SK-N-SH treated with all-trans-retinoic acid at 6 μM for 48 hours (cell line): Measurements from ENCODE around the gene PCSK5.

Source experiments
- ARNTL ChIP-seq: fragments of 450-650 bp; formaldehyde crosslinking; IDR thresholded peaks from 2 replicates; pipeline ENCODE4 v1.5.0; 2020; ENCODE audit warnings: low read depth, mild to moderate bottlenecking, moderate library complexity, borderline replicate concordance
- BACH2 ChIP-seq: fragments of 250-450 bp; sonication (Bioruptor Pico); IDR thresholded peaks from 2 replicates; pipeline ENCODE4 v1.9.0; 2021; ENCODE audit warnings: mild to moderate bottlenecking, borderline replicate concordance
- CSDC2 ChIP-seq: fragments of 250-450 bp; sonication (Bioruptor Pico); IDR thresholded peaks from 2 replicates; pipeline ENCODE4 v1.5.0; 2020; ENCODE audit warnings: mild to moderate bottlenecking, moderate library complexity
- ESRRG ChIP-seq: fragments of 250-450 bp; sonication (Bioruptor Pico); IDR thresholded peaks from 2 replicates; pipeline ENCODE4 v1.6.1; 2021; ENCODE audit warnings: mild to moderate bottlenecking
- OSR1 ChIP-seq: fragments of 250-450 bp; sonication (Bioruptor Pico); IDR thresholded peaks from 2 replicates; pipeline ENCODE4 v1.8.0; 2022; ENCODE audit warnings: moderate library complexity, mild to moderate bottlenecking, inconsistent platforms
- PPARA ChIP-seq: fragments of 250-450 bp; sonication (Bioruptor Pico); IDR thresholded peaks from 2 replicates; pipeline ENCODE4 v1.5.0; 2020; ENCODE audit warnings: mild to moderate bottlenecking, borderline replicate concordance
- TCF4 ChIP-seq: fragments of 250-450 bp; sonication (Bioruptor Pico); IDR thresholded peaks from 2 replicates; pipeline ENCODE4 v1.8.0; 2021; ENCODE audit warnings: mild to moderate bottlenecking, moderate library complexity, borderline replicate concordance
- TOX ChIP-seq: fragments of 250-450 bp; sonication (Bioruptor Pico); IDR thresholded peaks from 2 replicates; pipeline ENCODE4 v1.8.0; 2021; ENCODE audit warnings: mild to moderate bottlenecking, moderate library complexity, borderline replicate concordance
- ZFP3 ChIP-seq: fragments of 250-450 bp; sonication (Bioruptor Pico); IDR thresholded peaks from 2 replicates; pipeline ENCODE4 v1.5.0; 2020; ENCODE audit warnings: mild to moderate bottlenecking, moderate library complexity
- ZFP30 ChIP-seq: fragments of 450-650 bp; formaldehyde crosslinking; IDR thresholded peaks from 2 replicates; pipeline ENCODE4 v1.5.0; 2022; ENCODE audit warnings: mild to moderate bottlenecking, moderate library complexity
- ZNF70 ChIP-seq: fragments of 450-650 bp; formaldehyde crosslinking; IDR thresholded peaks from 2 replicates; pipeline ENCODE4 v1.5.0; 2020; ENCODE audit warnings: mild to moderate bottlenecking, moderate library complexity
- TF ChIP-seq, protein P1 (sequence below): fragments of 250-450 bp; sonication (Bioruptor Pico); IDR thresholded peaks from 2 replicates; pipeline ENCODE4 v1.5.1; 2020; ENCODE audit warnings: low read depth, mild to moderate bottlenecking, moderate library complexity
- TF ChIP-seq, protein P2 (sequence below): fragments of 250-450 bp; sonication (Bioruptor Pico); IDR thresholded peaks from 2 replicates; pipeline ENCODE4 v1.8.0; 2021; ENCODE audit warnings: low read depth, mild to moderate bottlenecking, moderate library complexity, borderline replicate concordance

DNA sequence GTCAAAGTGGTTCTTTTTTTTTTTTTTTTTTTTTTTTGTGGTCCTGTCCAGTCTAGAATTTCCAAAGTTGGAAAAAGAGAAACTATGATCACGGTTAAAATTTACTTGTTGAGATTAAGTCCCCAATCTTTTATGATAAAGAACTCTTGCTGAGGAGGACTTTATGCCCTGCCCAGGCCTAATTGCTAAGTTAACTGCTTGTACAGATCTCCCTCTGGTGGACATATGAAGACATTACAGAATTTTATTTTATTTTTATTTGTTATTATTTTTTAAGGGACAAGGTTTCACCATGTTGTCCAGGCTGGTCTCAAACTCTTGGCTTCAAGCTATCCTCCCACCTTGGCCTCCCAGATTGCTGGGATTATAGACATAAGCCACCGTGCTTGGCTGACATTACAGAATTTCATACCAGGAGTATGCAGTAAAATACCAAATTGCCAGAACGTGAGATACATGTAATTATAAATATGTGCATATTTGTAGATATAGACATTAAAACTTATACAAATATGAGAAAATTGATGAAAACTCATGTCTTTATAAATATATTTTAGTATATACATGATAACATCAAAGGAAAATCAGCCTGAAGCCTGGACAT, 412.6 kb downstream of the PCSK5 start:
- no peak for TF ChIP-seq TOX
- TF ChIP-seq ZFP3 (CRISPR knock-in tag) = no peak
- no peak for TF ChIP-seq ZNF70
- no peak for TF ChIP-seq ARNTL (CRISPR knock-in tag)
- no peak for TF ChIP-seq ZFP30
- TF ChIP-seq OSR1 (CRISPR knock-in tag) = no peak
- TF ChIP-seq BACH2 (CRISPR knock-in tag) = no peak
- TF ChIP-seq ESRRG = no peak
- TF ChIP-seq, protein P1, sequence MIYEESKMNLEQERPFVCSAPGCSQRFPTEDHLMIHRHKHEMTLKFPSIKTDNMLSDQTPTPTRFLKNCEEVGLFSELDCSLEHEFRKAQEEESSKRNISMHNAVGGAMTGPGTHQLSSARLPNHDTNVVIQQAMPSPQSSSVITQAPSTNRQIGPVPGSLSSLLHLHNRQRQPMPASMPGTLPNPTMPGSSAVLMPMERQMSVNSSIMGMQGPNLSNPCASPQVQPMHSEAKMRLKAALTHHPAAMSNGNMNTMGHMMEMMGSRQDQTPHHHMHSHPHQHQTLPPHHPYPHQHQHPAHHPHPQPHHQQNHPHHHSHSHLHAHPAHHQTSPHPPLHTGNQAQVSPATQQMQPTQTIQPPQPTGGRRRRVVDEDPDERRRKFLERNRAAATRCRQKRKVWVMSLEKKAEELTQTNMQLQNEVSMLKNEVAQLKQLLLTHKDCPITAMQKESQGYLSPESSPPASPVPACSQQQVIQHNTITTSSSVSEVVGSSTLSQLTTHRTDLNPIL = no peak
- TF ChIP-seq CSDC2 (CRISPR knock-in tag) = no peak
- no peak for TF ChIP-seq PPARA (CRISPR knock-in tag)
- TF ChIP-seq TCF4 (CRISPR knock-in tag) = no peak
- TF ChIP-seq, protein P2, sequence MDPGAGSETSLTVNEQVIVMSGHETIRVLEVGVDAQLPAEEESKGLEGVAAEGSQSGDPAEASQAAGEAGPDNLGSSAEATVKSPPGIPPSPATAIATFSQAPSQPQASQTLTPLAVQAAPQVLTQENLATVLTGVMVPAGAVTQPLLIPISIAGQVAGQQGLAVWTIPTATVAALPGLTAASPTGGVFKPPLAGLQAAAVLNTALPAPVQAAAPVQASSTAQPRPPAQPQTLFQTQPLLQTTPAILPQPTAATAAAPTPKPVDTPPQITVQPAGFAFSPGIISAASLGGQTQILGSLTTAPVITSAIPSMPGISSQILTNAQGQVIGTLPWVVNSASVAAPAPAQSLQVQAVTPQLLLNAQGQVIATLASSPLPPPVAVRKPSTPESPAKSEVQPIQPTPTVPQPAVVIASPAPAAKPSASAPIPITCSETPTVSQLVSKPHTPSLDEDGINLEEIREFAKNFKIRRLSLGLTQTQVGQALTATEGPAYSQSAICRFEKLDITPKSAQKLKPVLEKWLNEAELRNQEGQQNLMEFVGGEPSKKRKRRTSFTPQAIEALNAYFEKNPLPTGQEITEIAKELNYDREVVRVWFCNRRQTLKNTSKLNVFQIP = no peak
